Neural cell (in vitro differentiated cells): Measurements from ENCODE around the gene HTR7. TPM values are rescaled to one million over a fixed set of nuclear protein-coding genes. Genes with fewer than 3 reads are reported as not detected.

ENCODE experiments used
- H2AFZ ChIP-seq: fragments of 200-600, 300-800 bp; sonication (generic), shearing (Covaris generic); 2 replicates; pipeline ENCODE4 v1.6.0; 2014; ENCODE audit warnings: low read depth, mild to moderate bottlenecking, antibody characterized with exemption, low read length, moderate library complexity
- H3F3A ChIP-seq: fragments of 200-600 bp; shearing (Covaris generic); 2 replicates; pipeline ENCODE4 v1.6.1; 2016; ENCODE audit warnings: mild to moderate bottlenecking, moderate library complexity, mixed read lengths, antibody characterized with exemption, low read length; ENCODE audit not compliant: insufficient read depth, poor library complexity, severe bottlenecking
- H3K27ac ChIP-seq: fragments of 200-600, 300-800 bp; sonication (generic), shearing (Covaris generic); 2 replicates; pipeline ENCODE4 v1.5.1; 2014; ENCODE audit warnings: mild to moderate bottlenecking, low read length, moderate library complexity
- H3K27me3 ChIP-seq: fragments of 300-800, 200-600 bp; sonication (generic), shearing (Covaris generic); 2 replicates; pipeline ENCODE4 v1.6.0; 2014; ENCODE audit warnings: mild to moderate bottlenecking, low read depth, low read length, moderate library complexity; ENCODE audit not compliant: insufficient read depth
- H3K36me3 ChIP-seq: fragments of 300-800, 200-600 bp; sonication (generic), shearing (Covaris generic); 2 replicates; pipeline ENCODE4 v1.5.1; 2014; ENCODE audit warnings: mild to moderate bottlenecking, antibody characterized with exemption, low read length, moderate library complexity; ENCODE audit not compliant: insufficient read depth
- H3K4me2 ChIP-seq: fragments of 300-800, 200-600 bp; sonication (generic), shearing (Covaris generic); 2 replicates; pipeline ENCODE4 v1.6.0; 2014; ENCODE audit warnings: mild to moderate bottlenecking, low read length
- H3K4me3 ChIP-seq: fragments of 300-800, 200-600 bp; sonication (generic), shearing (Covaris generic); 2 replicates; pipeline ENCODE4 v1.5.1; 2014; ENCODE audit warnings: mild to moderate bottlenecking, low read length, moderate library complexity
- H3K79me2 ChIP-seq: fragments of 200-600 bp; shearing (Covaris generic); replicated peaks from 2 replicates; pipeline ENCODE4 v1.6.0; 2014; ENCODE audit warnings: mild to moderate bottlenecking, low read length, moderate library complexity; ENCODE audit not compliant: insufficient read depth
- H3K9ac ChIP-seq: fragments of 300-800, 200-600 bp; sonication (generic), shearing (Covaris generic); 2 replicates; pipeline ENCODE4 v1.6.1; 2016; ENCODE audit warnings: mild to moderate bottlenecking, low read length, mixed read lengths
- H3K9me2 ChIP-seq: fragments of 200-600 bp; shearing (Covaris generic); 2 replicates; pipeline ENCODE4 v1.6.1; 2016; ENCODE audit warnings: mild to moderate bottlenecking, low read length, mixed read lengths; ENCODE audit not compliant: insufficient read depth
- H3K9me3 ChIP-seq: fragments of 200-600, 300-800 bp; sonication (generic), shearing (Covaris generic); 2 replicates; pipeline ENCODE4 v1.6.1; 2016; ENCODE audit warnings: mild to moderate bottlenecking, mixed run types, low read length, moderate library complexity, mixed read lengths
- H4K20me1 ChIP-seq: fragments of 200-600 bp; shearing (Covaris generic); 2 replicates; pipeline ENCODE4 v1.6.1; 2016; ENCODE audit warnings: mild to moderate bottlenecking, mixed run types; ENCODE audit not compliant: insufficient read depth
- CTCF ChIP-seq: fragments of 450-650 bp; IDR thresholded peaks from 2 replicates; pipeline ENCODE4 v1.5.1; 2014; ENCODE audit warnings: antibody characterized with exemption, mild to moderate bottlenecking, moderate library complexity; ENCODE audit not compliant: poor library complexity, severe bottlenecking
- EP300 ChIP-seq: fragments of 450-650 bp; conservative IDR thresholded peaks from 2 replicates; pipeline ENCODE4 v1.6.1; 2014; ENCODE audit warnings: antibody characterized with exemption, mild to moderate bottlenecking, moderate library complexity; ENCODE audit not compliant: poor library complexity, severe bottlenecking
- EZH2 ChIP-seq: fragments of 200-600, 300-800 bp; shearing (Covaris generic), sonication (generic); IDR thresholded peaks from 2 replicates; pipeline ENCODE4 v1.6.1; 2014; ENCODE audit warnings: antibody characterized with exemption, low read length, borderline replicate concordance, mild to moderate bottlenecking; ENCODE audit not compliant: insufficient read depth, poor library complexity, severe bottlenecking
- MXI1 ChIP-seq: fragments of 450-650 bp; conservative IDR thresholded peaks from 2 replicates; pipeline ENCODE4 v1.6.1; 2014; ENCODE audit warnings: antibody characterized with exemption, mild to moderate bottlenecking; ENCODE audit not compliant: poor library complexity, severe bottlenecking
- POLR2AphosphoS5 ChIP-seq: IDR thresholded peaks from 2 replicates; pipeline ENCODE4 v1.6.1; 2012
- RAD21 ChIP-seq: fragments of 450-650 bp; conservative IDR thresholded peaks from 2 replicates; pipeline ENCODE4 v1.6.1; 2014; ENCODE audit warnings: antibody characterized with exemption, mild to moderate bottlenecking, moderate library complexity
- REST ChIP-seq: IDR thresholded peaks from 2 replicates; pipeline ENCODE4 v1.6.1; 2012; ENCODE audit warnings: borderline replicate concordance
- SMC3 ChIP-seq: fragments of 450-650 bp; conservative IDR thresholded peaks from 2 replicates; pipeline ENCODE4 v1.6.1; 2014; ENCODE audit warnings: antibody characterized with exemption, mild to moderate bottlenecking, moderate library complexity; ENCODE audit not compliant: poor library complexity
- TAF1 ChIP-seq: IDR thresholded peaks from 2 replicates; pipeline ENCODE4 v1.6.1; 2012; ENCODE audit warnings: low read depth
- polyA plus RNA-seq: library from polyadenylated mRNA; depleted of rRNA; stranded (reverse); fragments of >200 nt; gene quantifications from 2 replicates; pipeline ENCODE4 v1.2.3, GENCODE V29; 2014

Gene HTR7
- polyA plus RNA-seq, 1 donor from 2014 or later, result 0.95 TPM

DNA sequence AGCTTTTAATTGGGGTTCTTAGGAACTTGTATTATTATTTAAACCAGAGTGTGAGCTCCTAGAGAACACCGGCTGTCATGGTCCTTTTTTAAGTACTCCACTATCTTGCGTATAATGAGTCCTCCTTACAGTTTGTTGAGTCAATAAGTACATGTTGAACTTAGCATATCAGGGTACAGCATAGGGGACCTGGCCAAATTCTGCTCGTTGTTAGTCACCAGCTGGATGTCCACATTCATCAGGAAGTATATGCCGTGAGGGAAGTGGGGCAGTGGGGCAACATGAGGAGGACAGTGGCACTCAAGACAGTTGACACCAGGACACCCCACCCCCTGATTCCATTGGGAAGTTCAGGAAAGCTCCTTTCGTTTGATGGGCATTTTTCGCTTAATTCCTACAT, 30.5 kb upstream of the HTR7 start:
- H3K9me3 ChIP-seq, result no peaks in the 10 kb centered on the region
- no peaks in the 10 kb centered on the region for H3F3A ChIP-seq
- no peaks in the 10 kb centered on the region for H3K27me3 ChIP-seq
- H3K9ac ChIP-seq, result no peak overlapping the region
- no peaks in the 10 kb centered on the region for H3K79me2 ChIP-seq
- peaks cover 12% of the 10 kb centered on the region for H3K36me3 ChIP-seq
- H3K4me2 ChIP-seq, result no peak overlapping the region
- no peak overlapping the region for H3K4me3 ChIP-seq
- no peaks in the 10 kb centered on the region for H3K9me2 ChIP-seq
- TF ChIP-seq MXI1, result no peak
- TF ChIP-seq POLR2AphosphoS5, result no peak
- TF ChIP-seq EP300, result no peak
- no peak for TF ChIP-seq TAF1
- TF ChIP-seq EZH2, result no peak
- no peak for TF ChIP-seq REST
- TF ChIP-seq CTCF, result no peak
- no peak for TF ChIP-seq SMC3
- TF ChIP-seq RAD21, result no peak
- no peak overlapping the region for H2AFZ ChIP-seq
- no peak overlapping the region for H3K27ac ChIP-seq
- no peaks in the 10 kb centered on the region for H4K20me1 ChIP-seq

- H3K9ac ChIP-seq, result no peak overlapping the region
- H3K4me3 ChIP-seq, result no peak overlapping the region
- no peak overlapping the region for H2AFZ ChIP-seq
- peaks cover 12% of the 10 kb centered on the region for H3K36me3 ChIP-seq
- TF ChIP-seq RAD21 (no peak), CTCF (no peak), SMC3 (no peak), REST (no peak), TAF1 (no peak), POLR2AphosphoS5 (no peak), EP300 (no peak), MXI1 (no peak), EZH2 (no peak)
- H3K9me3 ChIP-seq, result no peaks in the 10 kb centered on the region
- H3K27ac ChIP-seq, result no peak overlapping the region
- H4K20me1 ChIP-seq, result no peaks in the 10 kb centered on the region
- no peaks in the 10 kb centered on the region for H3F3A ChIP-seq
- H3K4me2 ChIP-seq, result no peak overlapping the region
- H3K27me3 ChIP-seq, result no peaks in the 10 kb centered on the region
- H3K9me2 ChIP-seq, result no peaks in the 10 kb centered on the region
- H3K79me2 ChIP-seq, result no peaks in the 10 kb centered on the region
Measured at GRCh38 chr10:90887555-90887954, 29.7 kb upstream of the HTR7 start.
